Heart left ventricle (tissue), 16 donors: ENCODE data around the gene MAP3K4. TPM values are rescaled to one million over a fixed set of nuclear protein-coding genes. Genes with fewer than 3 reads are reported as not detected.

Experiments used
- ATAC-seq, 4 donors: fragments of 200-7000 bp; cut with Tn5 transposase; one replicate each; pipeline ENCODE4 v1.9.1; 2020 to 2022; ENCODE audit warnings: moderate library complexity in 4 of 4, mild to moderate bottlenecking in 3 of 4, moderate number of reproducible peaks in 1 of 4
- DNase-seq, 5 donors: peaks; one replicate each; pipeline ENCODE4 v3.0.0-alpha.2; 2020
- H3K27ac ChIP-seq, 12 donors: fragments of 200-600 bp; sonication (generic) in 4 of 12; one replicate each; pipeline versions ENCODE4 v1.5.0 to v1.8.0; 2016 to 2022; ENCODE audit warnings: mild to moderate bottlenecking in 2 of 12
- H3K27me3 ChIP-seq, 9 donors: fragments of 200-600 bp; sonication (generic) in 2 of 9; one replicate each; pipeline versions ENCODE4 v1.5.1 to v1.8.0; 2016 to 2022; ENCODE audit warnings: mild to moderate bottlenecking in 3 of 9
- H3K36me3 ChIP-seq, 9 donors: fragments of 200-600 bp; sonication (generic) in 2 of 9; one replicate each; pipeline versions ENCODE4 v1.5.0 to v1.8.0; 2018 to 2022; ENCODE audit warnings: mild to moderate bottlenecking in 2 of 9
- H3K4me1 ChIP-seq, 12 donors: fragments of 200-600 bp; sonication (generic) in 4 of 12; one replicate each; pipeline versions ENCODE4 v1.5.0 to v1.8.0; 2016 to 2022; ENCODE audit warnings: mild to moderate bottlenecking in 3 of 12
- H3K4me3 ChIP-seq, 12 donors: fragments of 200-600 bp; sonication (generic) in 4 of 12; one replicate each; pipeline versions ENCODE4 v1.5.0 to v1.8.0; 2017 to 2022; ENCODE audit warnings: mild to moderate bottlenecking in 9 of 12, moderate library complexity in 4 of 12
- H3K9me3 ChIP-seq, 12 donors: fragments of 200-600 bp; sonication (generic) in 4 of 12; one replicate each; pipeline versions ENCODE4 v1.5.0 to v1.8.0; 2016 to 2022; ENCODE audit warnings: mild to moderate bottlenecking in 1 of 12
- CTCF ChIP-seq, 12 donors: fragments of 200-600 bp; sonication (generic) in 4 of 12; IDR thresholded peaks; one replicate each; pipeline versions ENCODE4 v1.5.0 to v1.8.0; 2018 to 2022; ENCODE audit warnings: antibody characterized with exemption in 12 of 12, mild to moderate bottlenecking in 5 of 12
- POLR2A ChIP-seq, 2 donors: fragments of 450-650 bp; IDR thresholded peaks; one replicate each; pipeline ENCODE4 v1.6.1; 2017; ENCODE audit warnings: antibody characterized with exemption in 2 of 2, mild to moderate bottlenecking in 2 of 2, moderate library complexity in 2 of 2
- WGBS, 4 donors: extraction: QIAGEN DNeasy Blood & Tissue Kit in 2 of 4; methylation state at CpG; one replicate each; pipeline versions ENCODE4 v1.1.5 to v1.1.7; 2013 to 2018; 5-methylcytosine and 5-hydroxymethylcytosine counted together
- intact Hi-C, 10 donors: fragments of 100-400 bp; cut with DNase I; formaldehyde crosslinking; loops; one replicate each; pipeline versions ENCODE4 v1.11.1 to v1.14.2; 2022
- polyA plus RNA-seq, 2 donors: library from polyadenylated mRNA; stranded (reverse); fragments of 200-250 nt; gene quantifications; one replicate each; pipeline ENCODE4 v1.2.3, GENCODE V29; 2013
- total RNA-seq, 9 donors: library from RNA; depleted of rRNA in 2 of 9; stranded (reverse); fragments of >200 nt in 2 of 9; fragmentation: NEBNext Ultra II Directional in 3 of 9; extraction: Animal tissue kit (Norgen Biotek cat#: 25700) in 3 of 9; gene quantifications; one replicate each; pipeline versions ENCODE4 v1.1.0 to v1.2.4, GENCODE V29; 2016 to 2023
- donor health status: ischemic (EF 13 %, LVEDD 7.1; RV severe dilation, severe dysfunction).
- donor health status: healthy with polysubstance abuse.
- donor health status: DM: no; HTN: yes; CAD: no.
- donor health status: DM: no; HTN: no; CAD: no.
- donor health status: ischemic (EF 25% LVEDD 6.9; RV normal size, moderate dysfunction).
- donor health status: ischemic (EF 25% LVEDD 5.7; RV mildly dilated, moderate dysfunction).
- donor health status: healthy.
- donor health status: DM: yes; HTN: yes; CAD: no.
- donor health status: ischemic (EF 35%, LVEDD 5.7; RV mildly dilated, moderate dysfunction).
- donor health status: nonischemic (EF 11% LVEDD 7.7; RV severe dilation, severe dysfunction).
- donor health status: DM: yes; HTN: yes; CAD: no.
- donor health status: PGD.
- donor health status: ischemic (EF 29% LVEDD 5.4; RV normal size, mild dysfunction).
- donor health status: nonischemic (EF 23%, LVEDD 6.1; RV moderate dilation, normal function).

The MAP3K4 gene
- total and polyA plus RNA-seq, 11 donors = 9.2 to 39.1 (median 28.4) TPM

- no peak overlapping the region for H3K4me3 ChIP-seq
- WGBS, 4 donors = 97 to 98% (median 97%) methylated on average over 7 of the region's 7 CpGs
- no peaks in the 10 kb centered on the region for H3K27me3 ChIP-seq
- H3K4me1 ChIP-seq = peaks cover 0 to 7% (median 0%) of the 10 kb centered on the region in 12 donors
- intact Hi-C loops = no loop called here
- DNase-seq (no peak), ATAC-seq (no peak)
- H3K27ac ChIP-seq = no peak overlapping the region
- TF ChIP-seq POLR2A (IDR thresholded peaks at IDR 0.05) (no peak), CTCF (IDR thresholded peaks at IDR 0.05) (no peak)
- peaks cover 0 to 50% (median 6%) of the 10 kb centered on the region in 9 donors for H3K36me3 ChIP-seq
- peaks cover 0 to 43% (median 18%) of the 10 kb centered on the region in 12 donors for H3K9me3 ChIP-seq
These were observed 135.6 kb downstream of the MAP3K4 start for GRCh38 chr6:161127071-161127740.

GRCh38 chr6:161128230-161128629 lies 136.7 kb downstream of the MAP3K4 start:
- Histone ChIP-seq H3K9me3 (peaks cover 0 to 33% (median 10%) of the 10 kb centered on the region in 12 donors), H3K27me3 (no peaks in the 10 kb centered on the region), H3K36me3 (peaks cover 0 to 48% (median 9%) of the 10 kb centered on the region in 9 donors), H3K4me1 (peaks cover 0 to 10% (median 0%) of the 10 kb centered on the region in 12 donors), H3K4me3 (no peak overlapping the region), H3K27ac (no peak overlapping the region)
- ATAC-seq (no peak), DNase-seq (no peak)
- 94 to 97% (median 96%) methylated on average over 2 of the region's 2 CpGs for WGBS, 4 donors
- TF ChIP-seq POLR2A (IDR thresholded peaks at IDR 0.05) = no peak
- no peak for TF ChIP-seq CTCF (IDR thresholded peaks at IDR 0.05)
- intact Hi-C loops = no loop called here

- Histone ChIP-seq H3K4me1 (peaks cover 0 to 15% (median 0%) of the 10 kb centered on the region in 12 donors), H3K9me3 (peaks cover 0 to 28% (median 5%) of the 10 kb centered on the region in 12 donors), H3K27me3 (no peaks in the 10 kb centered on the region), H3K36me3 (peaks cover 0 to 46% (median 10%) of the 10 kb centered on the region in 9 donors), H3K27ac (no peak overlapping the region), H3K4me3 (no peak overlapping the region)
- no peak for ATAC-seq
- WGBS, 4 donors = 89 to 95% (median 92%) methylated on average over 12 of the region's 12 CpGs
- TF ChIP-seq POLR2A (IDR thresholded peaks at IDR 0.05) = no peak
- no peak for TF ChIP-seq CTCF (IDR thresholded peaks at IDR 0.05)
- no peak for DNase-seq
- intact Hi-C loops = no loop called here
These were observed 137.2 kb downstream of the MAP3K4 start for GRCh38 chr6:161128680-161129196.

GRCh38 chr6:161130541-161130940 lies 139.0 kb downstream of the MAP3K4 start:
- intact Hi-C loops = no loop called here
- TF ChIP-seq POLR2A (IDR thresholded peaks at IDR 0.05) = no peak
- no peak for TF ChIP-seq CTCF (IDR thresholded peaks at IDR 0.05)
- WGBS, 4 donors = 82 to 90% (median 85%) methylated on average over 7 of the region's 7 CpGs
- Histone ChIP-seq H3K9me3 (peaks cover 0 to 10% (median 0%) of the 10 kb centered on the region in 12 donors), H3K27me3 (no peaks in the 10 kb centered on the region), H3K4me1 (peaks cover 0 to 17% (median 0%) of the 10 kb centered on the region in 12 donors), H3K4me3 (no peak overlapping the region), H3K27ac (no peak overlapping the region), H3K36me3 (peaks cover 0 to 54% (median 12%) of the 10 kb centered on the region in 9 donors)
- DNase-seq = no peak
- ATAC-seq = no peak
